DOHH2 (cell line): ENCODE measurements around the gene DSC2.
"Not testable (repeated sequence)": the region's sequence is repeated elsewhere in the genome, so short reads cannot be mapped to it uniquely, and the experiment has no call there.

Source experiments
- H3F3A ChIP-seq: fragments of 200-600 bp; sonication (generic), shearing (Covaris generic); 2 replicates; pipeline ENCODE4 v1.6.0; 2016; ENCODE audit warnings: antibody characterized with exemption, mild to moderate bottlenecking; ENCODE audit not compliant: control insufficient read depth, insufficient read depth
- H3K27ac ChIP-seq: fragments of 200-600 bp; sonication (generic); 2 replicates; pipeline ENCODE4 v1.5.1; 2014; ENCODE audit warnings: low read depth, mild to moderate bottlenecking, low read length, moderate library complexity
- H3K27me3 ChIP-seq: fragments of 200-600 bp; sonication (generic); 2 replicates; pipeline ENCODE4 v1.6.1; 2014; ENCODE audit warnings: mild to moderate bottlenecking, low read length, mixed read lengths; ENCODE audit not compliant: control insufficient read depth
- H3K36me3 ChIP-seq: fragments of 200-600 bp; sonication (generic); 2 replicates; pipeline ENCODE4 v1.6.1; 2014; ENCODE audit warnings: mild to moderate bottlenecking, low read length, moderate library complexity, mixed read lengths; ENCODE audit not compliant: control insufficient read depth
- H3K4me1 ChIP-seq: fragments of 200-600 bp; sonication (generic); 2 replicates; pipeline ENCODE4 v1.6.1; 2014; ENCODE audit warnings: mild to moderate bottlenecking, low read length, mixed read lengths; ENCODE audit not compliant: control insufficient read depth
- H3K4me2 ChIP-seq: fragments of 200-600 bp; sonication (generic); 2 replicates; pipeline ENCODE4 v1.6.0; 2014; ENCODE audit warnings: mild to moderate bottlenecking, low read length, moderate library complexity
- H3K4me3 ChIP-seq: fragments of 200-600 bp; sonication (generic); 2 replicates; pipeline ENCODE4 v1.5.1; 2014; ENCODE audit warnings: mild to moderate bottlenecking, low read length, mixed read lengths
- H3K79me2 ChIP-seq: fragments of 200-600 bp; sonication (generic); 2 replicates; pipeline ENCODE4 v1.6.1; 2014; ENCODE audit warnings: mild to moderate bottlenecking, low read length, mixed read lengths; ENCODE audit not compliant: control insufficient read depth
- H3K9me2 ChIP-seq: fragments of 200-600 bp; sonication (generic); replicated peaks from 2 replicates; pipeline ENCODE4 v1.6.1; 2014; ENCODE audit warnings: mild to moderate bottlenecking, low read length, mixed read lengths; ENCODE audit not compliant: control insufficient read depth
- H3K9me3 ChIP-seq: fragments of 200-600 bp; sonication (generic); 2 replicates; pipeline ENCODE4 v1.6.1; 2014; ENCODE audit warnings: antibody characterized with exemption, low read length, mixed read lengths; ENCODE audit not compliant: control insufficient read depth, insufficient read depth
- H4K20me1 ChIP-seq: fragments of 200-600 bp; sonication (generic); 2 replicates; pipeline ENCODE4 v1.6.0; 2014; ENCODE audit warnings: low read depth, mild to moderate bottlenecking, antibody characterized with exemption, low read length, moderate library complexity; ENCODE audit not compliant: control insufficient read depth, insufficient read depth
- CTCF ChIP-seq: fragments of 200-600 bp; sonication (generic); IDR thresholded peaks from one replicate; pipeline ENCODE4 v1.5.1; 2014; ENCODE audit warnings: antibody characterized with exemption, mild to moderate bottlenecking, low read depth, low read length; ENCODE audit not compliant: poor library complexity, severe bottlenecking
- EZH2phosphoT487 ChIP-seq: fragments of 200-600 bp; sonication (generic); IDR thresholded peaks from 2 replicates; pipeline ENCODE4 v1.6.1; 2017; ENCODE audit warnings: borderline replicate concordance, mild to moderate bottlenecking, antibody characterized with exemption, low read length, moderate library complexity, mixed read lengths

The DSC2 gene

GRCh38 chr18:31034541-31034940 lies 67.7 kb downstream of the DSC2 start:
- no peaks in the 10 kb centered on the region for H3K9me3 ChIP-seq
- H3F3A ChIP-seq = no peaks in the 10 kb centered on the region
- H3K36me3 ChIP-seq = no peaks in the 10 kb centered on the region
- H3K4me1 ChIP-seq = no peaks in the 10 kb centered on the region
- H3K9me2 ChIP-seq = no peaks in the 10 kb centered on the region
- no peaks in the 10 kb centered on the region for H3K27me3 ChIP-seq
- no peak overlapping the region for H3K4me2 ChIP-seq
- H3K79me2 ChIP-seq = no peaks in the 10 kb centered on the region
- TF ChIP-seq EZH2phosphoT487 (no peak), CTCF (no peak)
- H4K20me1 ChIP-seq = no peaks in the 10 kb centered on the region
- no peak overlapping the region for H3K4me3 ChIP-seq
- H3K27ac ChIP-seq = no peak overlapping the region

DNA sequence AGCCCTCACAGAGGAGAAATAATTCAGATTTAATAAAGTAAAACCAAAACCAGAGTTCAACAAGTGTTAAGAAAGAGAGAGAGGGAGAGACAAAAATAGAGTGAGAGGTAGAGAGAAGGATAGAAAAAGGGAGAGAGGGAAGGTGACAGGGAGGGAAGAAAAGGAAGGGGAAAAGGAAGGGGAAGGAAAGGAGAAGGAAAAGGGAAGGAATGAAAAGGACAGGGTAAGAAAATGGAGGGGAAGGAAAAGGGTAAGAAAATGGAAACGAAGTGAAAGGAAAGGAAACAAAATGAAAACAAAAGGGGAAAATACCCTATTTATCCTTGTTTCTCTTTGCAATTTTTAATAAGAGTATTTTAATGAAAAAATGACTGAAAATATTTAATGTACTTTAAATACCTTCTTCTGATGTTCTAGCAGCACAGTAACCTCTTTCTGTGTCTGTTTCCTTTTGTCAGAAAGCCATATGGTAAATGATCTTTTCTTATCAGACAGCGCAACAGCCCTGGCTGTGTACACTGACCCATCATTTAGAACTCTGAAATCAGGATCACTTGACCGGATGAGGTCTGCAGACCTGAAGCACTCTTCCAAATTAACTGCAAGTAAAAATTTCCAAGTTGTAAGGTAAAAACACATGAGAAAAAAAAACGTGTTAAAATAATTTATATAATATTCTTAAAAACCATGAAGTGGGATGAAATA lies 71.5 kb downstream of the DSC2 start:
- H3K36me3 ChIP-seq = no peaks in the 10 kb centered on the region
- H4K20me1 ChIP-seq = no peaks in the 10 kb centered on the region
- no peak overlapping the region for H3K4me3 ChIP-seq
- no peaks in the 10 kb centered on the region for H3K79me2 ChIP-seq
- no peak overlapping the region for H3K4me2 ChIP-seq
- no peaks in the 10 kb centered on the region for H3K9me3 ChIP-seq
- H3K27me3 ChIP-seq = no peaks in the 10 kb centered on the region
- H3K9me2 ChIP-seq = no peaks in the 10 kb centered on the region
- no peaks in the 10 kb centered on the region for H3F3A ChIP-seq
- no peaks in the 10 kb centered on the region for H3K4me1 ChIP-seq
- no peak overlapping the region for H3K27ac ChIP-seq
- TF ChIP-seq EZH2phosphoT487 = no peak
- no peak for TF ChIP-seq CTCF

DNA sequence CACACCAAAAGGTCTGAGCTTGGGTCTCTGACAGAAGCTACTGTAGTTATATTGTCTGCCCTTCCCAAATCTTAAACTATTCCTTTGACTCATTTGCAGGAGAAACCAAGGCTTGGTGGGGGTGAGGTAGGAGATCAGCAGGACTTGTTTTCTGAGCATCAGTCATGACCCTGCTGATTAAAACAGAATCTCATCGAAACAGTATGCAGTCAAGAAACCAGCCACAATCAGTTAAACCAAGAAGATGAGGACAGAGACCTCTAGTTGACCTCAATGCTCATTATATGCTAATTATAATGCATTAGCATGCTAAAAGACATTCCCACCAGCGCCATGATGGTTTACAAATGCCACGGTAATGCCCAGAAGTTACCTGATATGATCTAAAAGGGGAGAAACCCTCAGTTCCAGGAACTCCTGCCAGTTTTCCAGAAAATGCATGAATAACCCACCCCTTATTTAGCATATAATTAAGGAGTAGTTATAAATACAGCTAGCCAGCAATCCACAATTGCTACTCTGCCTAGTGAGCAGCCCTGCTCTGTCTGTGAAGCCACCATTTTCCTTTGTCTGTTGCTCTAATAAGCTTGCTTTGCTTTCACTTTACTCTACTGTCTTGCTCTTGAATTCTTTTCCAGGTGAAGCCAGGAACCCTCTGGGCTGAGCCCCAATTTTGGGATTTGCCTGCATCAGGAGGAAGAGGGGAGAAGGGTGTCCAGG lies 86.3 kb downstream of the DSC2 start:
- H3K4me1 ChIP-seq = no peaks in the 10 kb centered on the region
- H4K20me1 ChIP-seq = no peaks in the 10 kb centered on the region
- no peak overlapping the region for H3K4me2 ChIP-seq
- no peaks in the 10 kb centered on the region for H3K36me3 ChIP-seq
- no peaks in the 10 kb centered on the region for H3K27me3 ChIP-seq
- no peaks in the 10 kb centered on the region for H3K9me3 ChIP-seq
- TF ChIP-seq EZH2phosphoT487 (no peak), CTCF (no peak)
- H3K27ac ChIP-seq = no peak overlapping the region
- H3K4me3 ChIP-seq = no peak overlapping the region
- H3K9me2 ChIP-seq = no peaks in the 10 kb centered on the region
- no peaks in the 10 kb centered on the region for H3F3A ChIP-seq
- H3K79me2 ChIP-seq = no peaks in the 10 kb centered on the region

DNA sequence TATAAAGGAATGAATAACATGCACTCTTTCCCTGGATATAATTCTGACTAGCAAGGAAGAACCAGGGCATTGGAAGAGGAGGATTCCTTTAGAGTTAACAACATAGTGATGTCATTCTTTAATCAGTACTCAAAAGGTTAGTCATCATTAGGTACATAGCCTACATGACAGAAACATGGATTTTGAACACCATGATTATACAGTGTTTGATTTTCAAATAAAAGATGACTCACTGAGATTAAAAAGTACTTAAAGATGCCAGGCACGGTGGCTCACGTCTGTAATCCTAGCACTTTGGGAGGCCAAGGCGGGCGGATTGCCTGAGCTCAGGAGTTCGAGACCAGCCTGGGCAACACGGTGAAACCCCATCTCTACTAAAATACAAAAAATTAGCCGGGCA lies 90.8 kb downstream of the DSC2 start:
- not testable (repeated sequence) for H3K27me3 ChIP-seq, H3F3A ChIP-seq, H3K27ac ChIP-seq, H3K4me1 ChIP-seq, H4K20me1 ChIP-seq, H3K79me2 ChIP-seq, H3K36me3 ChIP-seq, H3K4me3 ChIP-seq, H3K4me2 ChIP-seq, H3K9me3 ChIP-seq, H3K9me2 ChIP-seq
